CD4-positive, alpha-beta T cell treated with Interferon gamma for 1 hour (primary cell): ENCODE data around the gene FOXN1.
"Not testable (repeated sequence)": the region's sequence is repeated elsewhere in the genome, so short reads cannot be mapped to it uniquely, and the experiment has no call there.

ENCODE experiments used
- DNase-seq: peaks from one replicate; pipeline ENCODE4 v3.0.0-alpha.2; 2020

Gene FOXN1

DNA sequence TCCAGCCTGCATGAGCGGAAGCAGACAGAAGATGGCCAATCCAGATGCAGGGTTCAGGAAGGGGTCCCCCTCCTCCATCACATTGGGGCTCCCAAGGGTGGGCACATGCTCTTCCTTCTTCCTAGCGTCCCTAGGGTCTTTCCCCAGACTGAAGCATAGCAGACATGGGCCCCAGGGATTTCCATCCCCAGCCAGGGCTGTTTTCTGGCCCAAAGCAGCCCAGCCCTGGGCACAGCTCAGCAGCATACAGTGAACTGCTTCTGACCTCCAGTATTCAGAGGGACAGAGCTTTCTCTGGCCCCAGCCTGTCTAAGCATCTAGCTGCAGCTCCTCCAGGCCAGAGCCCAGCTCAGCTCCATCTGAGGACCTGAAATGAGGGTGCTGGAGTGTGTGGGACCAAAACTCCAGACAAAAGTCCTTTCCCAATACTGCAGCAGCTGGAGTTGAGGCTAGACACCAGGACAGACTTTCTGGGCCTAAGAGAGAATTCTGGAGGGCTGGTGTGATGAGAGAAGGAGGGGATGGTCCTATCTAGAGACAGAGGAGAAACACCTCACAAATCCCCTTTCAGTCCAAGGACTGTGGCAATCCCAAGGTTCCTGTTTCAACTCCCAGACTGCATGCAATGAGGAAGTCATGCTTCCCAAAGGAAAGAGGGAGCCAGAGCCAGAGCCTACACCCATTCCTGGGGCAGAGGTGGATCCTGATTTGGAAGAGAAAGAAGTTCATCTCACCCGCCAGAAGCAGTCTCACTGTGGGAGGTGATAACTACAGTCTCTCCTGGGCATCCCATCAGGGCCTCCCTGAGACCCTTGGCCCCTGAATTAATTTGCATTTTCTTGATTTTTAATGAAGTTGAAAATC lies 4.5 kb upstream of the FOXN1 start:
- DNase-seq = no peak

DNA sequence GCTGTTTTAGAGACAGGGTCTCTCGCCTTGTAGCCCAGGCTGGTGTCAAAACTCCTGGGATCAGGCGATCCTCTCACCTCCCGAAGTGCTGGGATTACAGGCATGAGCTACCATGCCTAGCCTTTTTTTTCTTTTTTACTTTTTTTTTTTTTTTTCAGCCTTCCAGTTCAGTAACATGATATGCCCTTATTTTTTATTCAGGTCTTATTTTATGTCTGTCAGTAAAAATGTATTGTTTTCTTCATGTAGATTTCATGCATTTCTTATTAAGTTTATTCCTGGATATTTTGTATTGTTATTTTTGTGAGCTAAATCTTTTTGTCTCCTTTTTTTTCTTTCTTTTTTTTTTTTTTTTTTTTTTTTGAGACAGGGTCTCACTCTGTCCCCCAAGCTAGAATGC lies 2.7 kb upstream of the FOXN1 start:
- DNase-seq = no peak

DNA sequence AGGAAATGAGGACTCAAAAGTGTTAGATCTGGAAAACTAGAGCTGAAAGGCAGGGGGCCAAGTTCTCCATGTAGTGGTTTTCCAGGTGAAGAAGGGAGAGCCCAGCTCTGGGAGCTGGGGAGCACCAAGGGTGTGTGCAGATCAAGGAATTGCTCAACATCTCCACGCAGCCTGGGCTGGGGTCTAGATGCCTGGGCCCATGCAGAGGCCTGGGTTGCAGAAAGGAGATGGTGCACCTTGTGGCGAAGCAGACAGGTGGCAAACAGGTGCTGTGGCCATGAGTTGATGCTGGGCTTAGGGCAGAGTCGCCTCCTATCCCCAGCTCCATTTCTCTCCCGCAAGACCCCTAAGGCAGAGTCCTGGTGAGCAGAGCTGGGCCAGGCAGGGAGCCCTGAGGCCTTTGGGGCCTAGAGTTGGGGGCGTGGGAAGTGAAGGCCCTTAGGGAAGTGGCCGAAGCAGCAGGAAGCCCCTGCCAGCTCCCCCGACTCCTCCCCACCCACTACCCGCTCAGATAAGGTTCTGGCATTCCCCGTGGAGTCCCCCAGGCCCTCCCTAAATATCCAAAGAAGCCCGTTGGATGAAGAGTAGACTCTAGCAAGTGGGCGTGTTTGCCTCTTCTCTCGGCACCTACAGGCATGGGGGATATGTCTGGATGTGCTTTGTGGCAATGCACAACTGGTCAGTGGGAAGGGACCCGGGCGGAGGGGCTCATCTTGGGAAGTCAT lies 777 bp downstream of the FOXN1 start:
- DNase-seq = no peak

DNA sequence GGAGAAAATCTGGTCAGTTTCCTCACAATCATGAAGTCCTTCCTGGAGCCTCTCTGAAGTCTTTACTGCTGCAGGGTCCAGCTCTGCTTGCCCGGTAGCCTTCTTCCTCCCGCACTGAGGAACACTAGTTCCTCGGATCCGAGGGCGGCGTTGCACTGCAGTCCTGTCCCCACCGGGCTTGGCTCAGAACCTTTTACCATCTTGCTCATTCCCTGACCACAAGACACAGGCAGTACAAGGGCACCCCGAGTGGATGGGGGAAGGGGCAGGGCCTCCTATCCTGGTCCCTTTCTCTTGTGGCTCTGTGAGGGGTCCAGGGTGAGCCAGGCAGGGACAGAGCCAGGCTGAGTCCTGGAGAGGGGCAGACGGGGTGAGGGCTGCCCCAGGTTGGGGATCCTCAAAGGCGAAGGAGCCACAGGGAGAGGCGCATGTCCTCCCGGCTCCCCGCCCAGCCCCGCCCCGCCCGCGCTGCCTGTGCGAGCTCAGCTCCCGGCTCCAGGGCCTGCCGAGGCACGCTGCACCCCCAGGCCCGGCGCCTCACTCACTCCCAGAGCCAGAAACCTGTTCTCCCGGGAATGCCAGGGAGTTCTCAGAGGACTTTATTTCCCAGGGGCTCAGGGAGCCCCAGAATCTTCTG lies 1.5 kb downstream of the FOXN1 start:
- DNase-seq = no peak

DNA sequence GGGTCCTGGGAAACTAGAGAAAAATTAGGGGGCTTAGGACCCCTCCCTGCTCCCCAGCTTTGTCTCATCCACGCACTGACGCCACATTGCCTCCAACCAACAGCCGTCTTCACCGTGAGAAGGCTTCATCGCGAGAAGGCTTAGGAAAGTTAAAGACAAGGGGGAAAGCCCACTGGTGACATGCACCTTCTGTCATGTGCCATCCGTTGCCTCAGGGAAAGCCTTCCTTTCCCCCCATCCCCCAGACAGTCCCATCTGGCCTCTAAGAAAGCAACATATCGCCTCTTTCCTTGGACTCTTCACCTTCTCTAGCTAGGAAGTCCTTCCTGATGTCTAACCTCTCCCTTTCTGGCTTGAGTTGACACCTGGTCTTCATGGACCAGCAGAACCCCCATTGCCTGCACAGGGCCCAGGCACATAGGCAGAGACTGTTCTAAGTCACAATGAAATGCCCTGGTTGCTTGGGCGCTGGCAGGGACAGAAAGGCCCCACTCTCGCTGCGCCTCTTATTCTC lies 2.1 kb downstream of the FOXN1 start:
- no peak for DNase-seq

DNA sequence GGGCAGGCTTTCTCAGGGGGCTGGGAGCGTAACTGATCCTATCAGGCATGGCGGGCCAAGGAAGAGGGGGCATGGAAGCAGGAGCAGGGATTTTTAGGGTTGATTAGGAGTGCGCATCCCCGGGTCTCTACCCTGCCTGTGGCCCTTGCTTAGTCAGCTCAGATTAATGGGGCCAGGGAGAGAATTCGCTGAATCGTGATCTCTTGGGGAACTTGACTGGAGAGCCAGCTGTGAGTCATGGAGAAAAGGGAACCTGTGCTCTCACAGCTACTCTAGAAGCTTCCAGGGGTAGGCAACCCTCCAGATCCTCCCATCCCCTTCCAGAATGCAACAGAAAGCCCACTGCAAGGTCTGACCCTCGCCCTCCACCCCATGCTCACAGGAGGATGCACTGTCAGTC lies 3.6 kb downstream of the FOXN1 start:
- peak; percentile 20 for DNase-seq

DNA sequence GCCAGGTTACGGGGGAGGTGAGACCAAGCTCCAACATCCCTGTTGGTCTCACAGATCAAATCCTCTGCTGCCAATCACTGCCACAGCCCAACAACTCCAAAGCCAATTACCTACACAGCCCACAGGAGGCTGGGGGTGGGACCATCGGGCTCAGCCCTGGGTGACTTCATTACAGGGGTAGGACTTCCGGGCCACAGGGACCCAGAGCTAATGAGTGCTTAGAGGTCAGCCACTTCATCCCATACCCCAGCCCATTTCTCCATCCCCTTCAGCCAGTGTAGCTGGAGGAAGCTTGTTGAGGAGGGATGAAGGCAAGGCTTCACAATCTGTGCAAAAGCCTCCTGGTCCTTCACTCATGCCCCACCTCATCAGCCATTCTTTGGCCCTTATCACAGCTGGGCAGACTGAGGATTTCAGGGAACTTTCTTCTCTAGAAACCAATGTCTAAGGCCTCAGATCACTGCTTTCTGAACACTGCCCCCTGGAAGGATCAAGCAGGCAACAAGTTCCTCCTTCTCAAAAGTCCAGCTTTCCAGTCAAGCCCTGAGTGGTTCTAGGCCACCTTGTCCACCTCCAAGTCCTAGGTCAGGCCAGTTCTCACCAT lies 5.8 kb downstream of the FOXN1 start:
- no peak for DNase-seq

DNA sequence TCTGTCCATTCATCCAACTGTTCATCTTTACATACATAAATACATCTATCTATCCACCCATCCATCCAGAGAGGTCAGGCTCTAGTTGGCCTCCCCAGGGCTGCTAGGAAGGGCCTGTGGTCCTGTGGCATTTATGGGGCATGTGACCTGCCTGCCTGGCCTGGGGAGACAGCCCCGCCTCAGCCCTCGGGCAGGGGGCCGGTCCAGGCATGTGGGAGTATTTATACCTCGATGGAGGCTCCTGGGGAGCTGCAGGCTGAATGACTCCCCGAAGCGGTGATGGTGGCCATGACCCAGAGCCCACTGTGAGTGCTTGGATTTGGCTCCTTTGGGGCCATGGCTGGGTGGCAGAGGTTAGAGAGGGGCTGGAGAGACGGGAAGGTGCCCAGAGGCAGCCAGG lies 7.3 kb downstream of the FOXN1 start:
- no peak for DNase-seq

DNA sequence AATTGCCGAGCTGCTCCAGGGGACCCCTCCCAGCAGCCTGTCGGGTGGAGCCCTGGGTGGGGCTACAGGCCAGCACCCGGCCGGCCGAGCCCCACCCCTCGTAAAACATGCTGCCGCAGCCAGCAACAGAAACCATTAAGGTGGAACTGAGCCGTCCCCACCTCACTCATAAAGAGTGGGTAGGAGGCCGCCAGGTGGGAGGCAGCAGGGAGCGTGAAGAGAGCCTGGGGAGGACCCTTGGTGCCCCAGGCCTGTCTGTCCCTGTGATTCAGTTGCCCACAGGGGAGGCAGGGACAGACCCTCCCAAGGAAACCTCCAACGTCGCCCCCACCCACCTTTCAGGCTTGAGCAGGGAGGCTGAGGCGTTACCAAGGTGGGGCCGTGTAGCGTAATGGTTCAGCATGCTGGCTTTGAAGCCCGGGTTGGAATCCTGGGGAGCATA lies 8.4 kb downstream of the FOXN1 start:
- DNase-seq = no peak

DNA sequence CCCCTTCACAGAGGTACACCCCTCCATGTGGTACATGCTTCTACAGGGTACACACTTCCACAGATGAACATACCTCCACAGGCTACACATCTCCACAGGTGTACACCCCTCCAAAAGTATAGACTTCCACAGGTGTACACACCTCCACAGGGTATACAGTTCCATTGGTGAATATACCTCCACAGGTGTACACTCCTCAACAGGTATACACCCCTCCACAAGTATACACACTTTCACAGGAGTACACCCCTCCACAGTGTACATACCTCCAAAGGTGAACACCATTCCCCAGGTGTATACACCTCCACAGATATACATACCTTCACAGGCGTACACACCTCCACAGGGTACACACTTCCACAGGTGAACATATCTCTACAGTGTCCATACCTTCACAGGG lies 9.4 kb downstream of the FOXN1 start:
- DNase-seq = no peak

DNA sequence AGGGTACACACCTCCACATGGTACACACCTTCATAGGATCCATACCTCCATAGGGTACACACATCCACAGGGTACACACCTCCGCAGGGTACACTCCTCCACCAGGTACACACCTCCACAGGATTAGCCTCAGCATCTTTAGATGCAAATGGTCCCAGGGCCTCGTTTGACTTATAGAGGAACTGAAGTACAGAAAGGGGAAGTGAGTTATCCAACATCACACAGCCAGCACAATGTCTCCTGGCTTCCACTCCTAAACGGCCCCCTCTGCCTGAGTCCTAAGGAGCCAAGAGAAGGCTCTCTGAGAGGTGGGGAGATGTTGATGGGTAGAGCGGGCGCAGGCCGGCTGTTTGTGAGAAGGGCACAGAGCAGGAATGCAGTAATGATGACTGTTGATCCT lies 12.0 kb downstream of the FOXN1 start:
- no peak for DNase-seq

DNA sequence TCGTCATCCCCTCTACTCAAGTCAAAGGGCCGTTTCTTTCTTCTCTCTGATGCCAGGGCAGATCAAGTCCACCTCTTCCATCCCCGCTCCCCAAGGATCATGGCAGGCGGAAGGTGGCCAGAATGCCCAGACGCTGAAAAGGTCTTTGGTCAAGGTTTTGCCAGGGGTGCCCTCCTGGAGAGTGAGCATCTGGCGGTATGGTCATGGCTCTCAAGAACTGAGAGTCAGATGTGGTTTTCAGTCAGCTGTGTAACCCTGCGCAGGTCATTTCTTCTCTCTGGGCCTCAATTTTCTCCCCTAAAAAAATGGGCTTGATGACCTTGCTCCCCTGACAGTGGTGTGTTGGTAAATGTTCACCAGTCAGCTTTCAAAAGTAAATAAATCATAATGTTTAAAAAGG lies 12.4 kb downstream of the FOXN1 start:
- DNase-seq = no peak

DNA sequence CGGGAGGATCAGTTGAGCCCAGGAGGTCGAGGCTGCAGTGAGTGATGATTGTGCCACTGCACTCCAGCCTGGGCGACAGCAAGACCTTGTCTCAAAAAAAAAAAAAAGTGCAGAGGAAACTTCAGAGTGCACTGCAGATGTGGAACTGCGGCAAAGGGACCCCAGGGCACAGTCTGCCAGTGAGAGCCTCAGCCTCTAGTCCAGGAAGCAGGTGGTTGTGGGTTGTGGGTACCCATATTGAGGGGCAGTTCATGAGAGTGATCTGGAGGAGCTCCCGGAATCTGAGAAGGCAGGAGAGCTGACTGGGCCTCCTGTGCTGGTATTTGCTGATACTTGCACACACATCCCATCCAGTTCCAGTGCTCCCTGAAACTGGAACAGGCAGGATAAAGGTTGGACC lies 13.1 kb downstream of the FOXN1 start:
- no peak for DNase-seq

DNA sequence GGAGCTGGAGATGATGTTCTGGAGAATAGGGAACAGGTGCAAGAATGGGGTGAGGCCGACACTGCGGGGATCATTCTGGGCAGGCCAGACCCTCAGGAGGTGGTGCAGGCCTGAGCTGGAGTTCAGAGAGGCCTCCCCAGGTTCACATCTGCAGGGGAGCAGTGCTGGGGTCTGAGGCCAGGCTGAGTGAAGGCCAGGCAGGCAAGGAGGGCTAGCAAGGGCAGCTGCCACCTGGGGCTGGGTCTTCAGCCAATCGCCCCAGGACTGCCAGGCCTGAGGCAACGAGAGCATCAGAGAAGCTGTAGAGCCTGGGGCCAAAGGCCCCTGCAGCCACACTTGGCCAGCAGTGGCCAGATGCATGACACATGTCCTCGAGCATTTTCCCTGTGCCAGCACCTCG lies 14.5 kb downstream of the FOXN1 start:
- no peak for DNase-seq

DNA sequence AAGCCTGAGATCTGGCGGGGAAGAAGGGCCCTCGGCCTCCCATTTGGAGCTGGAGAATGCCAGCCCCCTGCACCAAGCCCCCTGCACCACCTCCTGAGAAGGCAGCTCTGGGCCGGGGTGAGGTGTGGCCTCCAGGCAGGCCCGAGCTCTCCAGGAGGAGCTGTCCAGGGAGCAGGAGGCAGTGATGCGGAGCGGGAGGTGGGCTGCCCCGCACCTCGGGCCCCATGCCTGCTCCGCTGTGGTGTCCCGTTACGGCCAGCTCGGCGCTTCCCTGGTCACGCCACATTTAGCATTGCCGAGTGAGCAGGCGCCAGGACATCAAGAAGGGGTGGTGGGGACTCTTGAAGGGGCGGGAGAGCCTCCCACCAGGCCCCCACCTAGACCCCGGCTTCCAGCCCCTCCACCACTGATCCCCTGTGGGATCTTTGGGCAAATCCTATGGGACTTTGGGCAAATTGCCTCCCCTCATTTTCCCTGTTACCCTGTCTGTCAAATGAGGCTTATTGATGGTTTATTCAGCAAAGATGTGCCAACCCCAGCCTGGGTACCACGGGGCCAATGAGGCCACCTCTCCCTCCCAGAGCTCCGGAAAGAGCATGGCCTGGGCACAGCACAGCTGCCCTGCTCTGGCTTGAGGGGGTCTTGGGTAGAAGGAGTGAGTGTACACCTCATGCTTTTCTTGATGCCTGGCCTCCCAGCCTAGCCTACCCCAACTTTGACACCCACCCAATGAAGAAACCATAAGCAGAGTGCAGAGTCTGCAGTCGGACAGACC lies 15.3 kb downstream of the FOXN1 start:
- no peak for DNase-seq

DNA sequence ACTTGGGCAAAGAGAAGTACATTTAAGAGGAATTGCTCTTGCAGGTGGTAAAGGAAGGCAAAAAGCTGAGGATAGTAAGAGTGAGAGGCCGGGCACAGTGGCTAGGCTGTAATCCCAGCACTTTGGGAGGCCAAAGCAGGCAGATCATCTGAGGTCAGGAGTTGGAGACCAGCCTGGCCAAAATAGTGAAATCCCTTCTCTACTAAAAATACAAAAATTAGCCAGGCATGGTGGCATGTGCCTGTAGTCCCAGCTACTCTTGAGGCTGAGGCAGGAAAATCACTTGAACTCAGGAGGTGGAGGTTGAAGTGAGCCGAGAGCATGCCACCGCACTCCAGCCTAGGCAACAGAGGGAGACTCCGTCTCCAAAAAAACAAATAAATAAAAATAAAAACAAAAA lies 16.1 kb downstream of the FOXN1 start:
- DNase-seq = not testable (repeated sequence)

DNA sequence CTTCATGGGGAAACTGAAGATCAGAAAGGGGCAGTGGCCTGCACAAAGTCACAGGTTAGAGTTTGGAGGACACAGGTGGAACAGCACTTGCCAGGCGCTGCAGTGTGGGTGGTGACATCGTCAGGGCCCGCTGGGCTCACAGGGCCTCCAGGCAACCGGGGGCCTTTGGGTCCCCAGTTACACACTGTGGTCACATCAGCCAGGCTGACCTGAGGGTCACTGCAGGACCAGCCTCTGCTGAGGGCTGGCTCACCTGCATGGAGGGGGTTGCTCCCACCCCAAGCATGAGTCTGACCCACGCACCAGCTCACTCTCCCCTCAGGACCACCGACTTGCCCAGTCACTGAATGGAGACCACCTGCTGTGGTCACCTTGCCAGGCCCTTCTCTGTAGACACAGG lies 17.0 kb downstream of the FOXN1 start:
- no peak for DNase-seq

DNA sequence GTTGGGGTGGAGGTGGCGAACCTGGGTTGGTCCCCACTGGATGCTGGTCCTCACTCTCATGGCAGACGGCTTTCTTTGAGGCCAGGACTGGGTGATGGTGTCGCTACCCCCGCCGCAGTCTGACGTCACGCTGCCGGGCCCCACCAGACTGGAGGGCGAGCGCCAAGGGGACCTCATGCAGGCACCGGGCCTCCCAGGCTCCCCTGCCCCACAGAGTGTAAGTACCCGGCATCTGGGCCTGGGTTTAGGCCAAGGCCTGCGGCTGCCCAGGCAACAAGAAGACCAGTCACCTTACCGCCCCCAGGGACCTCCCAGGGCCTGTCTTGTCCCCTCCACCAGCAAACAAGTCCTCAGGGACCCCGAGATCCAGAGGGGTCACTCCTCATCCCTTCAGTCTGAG lies 17.7 kb downstream of the FOXN1 start:
- no peak for DNase-seq

DNA sequence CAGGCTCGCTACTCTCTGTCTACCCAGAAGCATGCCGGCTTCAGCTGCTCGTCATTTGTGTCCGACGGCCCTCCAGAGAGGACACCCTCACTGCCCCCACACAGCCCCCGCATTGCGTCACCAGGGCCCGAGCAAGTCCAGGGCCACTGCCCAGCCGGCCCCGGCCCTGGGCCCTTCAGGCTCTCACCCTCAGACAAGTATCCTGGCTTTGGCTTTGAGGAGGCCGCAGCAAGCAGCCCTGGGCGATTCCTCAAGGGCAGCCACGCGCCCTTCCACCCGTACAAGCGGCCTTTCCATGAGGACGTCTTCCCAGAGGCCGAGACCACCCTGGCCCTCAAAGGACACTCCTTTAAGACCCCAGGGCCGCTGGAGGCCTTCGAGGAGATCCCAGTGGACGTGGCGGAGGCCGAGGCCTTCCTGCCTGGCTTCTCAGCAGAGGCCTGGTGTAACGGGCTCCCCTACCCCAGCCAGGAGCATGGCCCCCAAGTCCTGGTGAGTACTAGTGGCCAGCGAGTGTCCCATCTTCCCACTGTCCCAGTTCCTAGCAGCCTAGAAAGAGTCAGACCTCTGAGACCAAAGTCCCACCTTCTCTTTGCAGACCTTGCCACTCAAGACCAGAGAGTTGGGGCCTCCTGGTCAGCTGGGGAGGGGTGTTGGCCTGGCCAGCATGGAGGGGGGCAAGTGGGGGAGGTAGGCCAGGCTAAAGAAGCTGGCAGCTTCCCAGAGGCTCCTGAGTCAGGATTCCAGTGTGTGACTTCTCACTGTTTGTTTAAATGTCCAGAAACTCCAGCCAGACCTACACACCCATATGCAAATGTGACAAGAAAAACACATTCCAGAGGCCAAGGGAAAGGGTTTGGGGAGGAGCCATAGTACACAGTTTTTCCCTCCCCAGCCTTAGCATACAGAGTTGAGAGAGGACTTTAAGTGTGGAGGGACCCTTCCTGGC lies 18.6 kb downstream of the FOXN1 start:
- DNase-seq = no peak

DNA sequence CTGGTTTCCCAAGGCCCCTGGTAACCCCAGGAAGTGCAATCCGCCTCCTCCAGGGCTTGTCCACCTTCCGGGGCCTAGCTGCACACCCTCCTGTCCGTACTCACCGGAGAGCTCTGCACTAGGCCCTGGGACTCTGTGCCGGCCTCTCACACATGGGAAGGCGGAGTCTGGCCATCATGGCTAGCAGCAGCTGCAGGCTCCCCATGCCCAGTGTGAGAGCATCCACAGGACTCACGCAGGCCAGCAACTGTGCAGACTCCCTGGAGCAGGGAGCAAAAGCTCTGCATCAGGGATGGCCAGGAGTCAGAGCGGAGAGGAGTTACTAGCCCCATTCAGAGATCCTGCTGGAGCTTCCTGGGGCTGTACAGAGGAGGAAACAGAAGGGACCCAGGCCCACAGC lies 20.2 kb downstream of the FOXN1 start:
- DNase-seq = no peak

DNA sequence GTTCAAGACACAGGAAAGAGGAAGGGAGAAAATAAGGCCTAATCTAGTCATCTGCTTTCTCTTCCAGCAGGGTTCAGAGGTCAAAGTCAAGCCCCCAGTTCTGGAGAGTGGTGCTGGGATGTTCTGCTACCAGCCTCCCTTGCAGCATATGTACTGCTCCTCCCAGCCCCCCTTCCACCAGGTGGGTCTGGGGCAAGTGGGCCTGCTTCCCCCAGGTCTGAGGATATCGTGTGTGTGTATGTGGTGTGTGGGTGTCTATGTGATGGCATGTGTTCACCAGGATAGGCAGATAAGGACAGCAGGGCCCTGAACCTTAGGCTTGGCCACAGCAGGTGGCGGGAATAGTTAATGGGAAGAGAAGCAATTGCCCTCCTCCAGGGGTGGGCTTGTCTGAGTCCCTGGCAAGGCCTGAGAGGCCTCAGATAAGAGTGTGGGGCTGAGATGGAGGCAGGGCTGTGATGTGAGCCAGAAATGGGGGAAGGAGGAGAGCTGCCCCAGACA lies 21.1 kb downstream of the FOXN1 start:
- no peak for DNase-seq
